Activated CD8-positive, alpha-beta T cell treated with anti-CD3 and anti-CD28 coated beads, Interleukin-2, amount 10 ng/mL, durations not matched to agents 7 days and 5 days (primary cell): ENCODE data around the gene ANKFN1. TPM values are rescaled to one million over a fixed set of nuclear protein-coding genes. Genes with fewer than 3 reads are reported as not detected.

Source experiments
- ATAC-seq: fragments of 150-1000 bp; cut with Tn5 transposase; one replicate; pipeline ENCODE4 v1.10.0; 2021; ENCODE audit warnings: moderate library complexity
- CTCF ChIA-PET: fragments of 350-600 bp; sonication (Branson Sonifier 250); formaldehyde crosslinking; loops from one replicate; lab custom pipeline; 2021; ENCODE audit warnings: antibody characterized with exemption; lab: Charles Lee
- POLR2A ChIA-PET: fragments of 350-600 bp; sonication (Branson Sonifier 250); formaldehyde crosslinking; loops from one replicate; lab custom pipeline; 2021; ENCODE audit warnings: antibody characterized with exemption; lab: Charles Lee
- DNase-seq: peaks from one replicate; pipeline ENCODE4 v3.0.0-alpha.2; 2020
- H3K27ac Mint-ChIP-seq: one replicate; pipeline ENCODE4 v1.8.0; 2021; ENCODE audit warnings: mild to moderate bottlenecking, mixed read lengths
- H3K27me3 Mint-ChIP-seq: one replicate; pipeline ENCODE4 v1.8.0; 2021; ENCODE audit warnings: low read depth, mixed read lengths
- H3K36me3 Mint-ChIP-seq: one replicate; pipeline ENCODE4 v1.8.0; 2021; ENCODE audit warnings: low read depth, mixed read lengths
- H3K4me1 Mint-ChIP-seq: one replicate; pipeline ENCODE4 v1.8.0; 2021; ENCODE audit warnings: low read depth, mixed read lengths
- H3K4me3 Mint-ChIP-seq: one replicate; pipeline ENCODE4 v1.8.0; 2021; ENCODE audit warnings: mild to moderate bottlenecking, mixed read lengths
- H3K9me3 Mint-ChIP-seq: one replicate; pipeline ENCODE4 v1.8.0; 2022; ENCODE audit warnings: mixed read lengths; ENCODE audit not compliant: insufficient read depth
- total RNA-seq, 2 experiments: library from RNA; stranded (reverse); gene quantifications; one replicate each; pipeline ENCODE4 v1.2.3, GENCODE V29; 2021

The ANKFN1 gene
- total RNA-seq, 2 experiments from 2014 or later: not detected

DNA sequence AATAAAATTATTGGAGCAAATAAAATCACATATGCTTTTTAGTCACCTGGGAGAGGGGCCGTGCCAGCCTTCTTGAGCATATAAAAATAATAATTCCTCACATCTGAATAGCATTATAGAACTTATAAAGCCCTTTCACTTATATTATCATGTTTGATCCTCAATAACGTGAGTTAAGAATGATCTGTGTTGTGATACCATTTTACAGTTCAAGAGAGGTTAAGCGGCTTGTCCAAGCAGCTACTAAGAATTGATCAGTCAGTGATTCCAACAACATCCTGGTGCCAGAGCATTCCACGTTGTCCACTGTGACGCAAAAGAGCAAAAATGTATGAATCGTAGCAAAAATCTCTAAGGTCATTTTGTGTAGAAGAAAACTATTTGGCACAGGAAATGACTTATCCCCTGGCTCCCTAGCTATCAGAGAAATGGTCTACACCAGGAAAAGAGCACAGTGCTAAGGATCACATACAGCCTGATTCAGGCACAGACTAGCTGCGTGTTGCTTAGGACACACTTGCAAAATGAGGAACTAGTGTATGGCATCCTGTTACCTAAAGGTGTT lies 33.0 kb downstream of the ANKFN1 start:
- no peaks in the 10 kb centered on the region for H3K4me1 Mint-ChIP-seq
- no peaks in the 10 kb centered on the region for H3K9me3 Mint-ChIP-seq
- no peak overlapping the region for H3K4me3 Mint-ChIP-seq
- no peaks in the 10 kb centered on the region for H3K27me3 Mint-ChIP-seq
- H3K36me3 Mint-ChIP-seq: no peaks in the 10 kb centered on the region
- POLR2A ChIA-PET: no interaction called here
- no peak for DNase-seq
- no peak for ATAC-seq
- no peak overlapping the region for H3K27ac Mint-ChIP-seq
- CTCF ChIA-PET: no interaction called here

- DNase-seq (no peak), ATAC-seq (no peak)
- CTCF ChIA-PET: no interaction called here
- Mint-ChIP-seq H3K4me3 (no peak overlapping the region), H3K27me3 (peaks cover 2% of the 10 kb centered on the region), H3K36me3 (no peaks in the 10 kb centered on the region), H3K9me3 (peaks cover 4% of the 10 kb centered on the region), H3K4me1 (no peaks in the 10 kb centered on the region), H3K27ac (no peak overlapping the region)
- POLR2A ChIA-PET: no interaction called here
Measured at GRCh38 chr17:56203430-56203829, 50.2 kb downstream of the ANKFN1 start.

DNA sequence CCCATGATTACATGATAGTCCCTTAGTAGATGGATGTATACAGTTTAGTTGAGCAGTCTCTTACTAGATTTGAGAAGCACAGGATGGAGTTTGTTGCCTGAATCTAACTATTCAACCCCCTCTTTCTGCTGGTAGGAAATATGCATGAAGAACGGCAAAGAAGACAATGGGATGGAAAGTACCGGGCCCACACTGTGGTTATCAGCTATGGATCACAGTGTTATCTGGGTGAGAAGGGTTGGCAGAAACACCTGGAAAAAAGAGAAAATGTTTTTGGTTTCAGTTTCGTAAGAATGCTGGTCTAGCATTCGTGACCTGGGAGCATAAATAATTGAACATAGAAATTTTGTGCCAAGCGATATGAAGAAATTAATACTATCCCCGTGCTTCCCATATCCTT lies 53.1 kb downstream of the ANKFN1 start:
- ChIA-PET POLR2A (no interaction called here), CTCF (interaction anchor here (0.6 kb wide), 1 partner anchor 364 kb away, joined by 3 read pairs; no protein-coding TSS in a partner anchor)
- no peak for DNase-seq
- H3K9me3 Mint-ChIP-seq: peaks cover 4% of the 10 kb centered on the region
- no peaks in the 10 kb centered on the region for H3K4me1 Mint-ChIP-seq
- H3K27me3 Mint-ChIP-seq: peaks cover 2% of the 10 kb centered on the region
- no peak for ATAC-seq
- H3K4me3 Mint-ChIP-seq: no peak overlapping the region
- H3K27ac Mint-ChIP-seq: no peak overlapping the region
- no peaks in the 10 kb centered on the region for H3K36me3 Mint-ChIP-seq

- POLR2A ChIA-PET: interaction anchor here (0.6 kb wide), 1 partner anchor 214 kb away, joined by 4 read pairs; no protein-coding TSS in a partner anchor
- CTCF ChIA-PET: no interaction called here
Measured at GRCh38 chr17:56213031-56213430, 59.8 kb downstream of the ANKFN1 start.

DNA sequence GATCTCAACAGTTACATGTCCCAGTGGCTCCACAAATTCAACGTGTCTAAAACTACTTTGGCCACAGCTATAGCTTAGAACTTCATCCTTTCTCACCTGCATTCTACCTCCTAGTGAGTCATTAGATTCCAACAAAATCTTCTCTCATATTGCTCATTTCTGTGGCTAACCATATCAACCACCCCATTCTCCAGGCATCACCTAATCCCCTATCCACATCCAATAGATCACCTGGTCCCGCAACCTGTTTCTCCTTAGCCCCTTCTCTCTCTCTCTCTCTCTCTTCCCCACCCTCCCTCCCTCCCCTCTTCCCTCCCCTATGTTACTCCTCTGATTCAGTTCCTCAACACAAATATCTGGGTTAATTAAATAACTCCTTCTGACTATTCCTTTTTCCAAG lies 64.6 kb downstream of the ANKFN1 start:
- DNase-seq: no peak
- ChIA-PET CTCF (no interaction called here), POLR2A (no interaction called here)
- no peaks in the 10 kb centered on the region for H3K4me1 Mint-ChIP-seq
- no peak overlapping the region for H3K4me3 Mint-ChIP-seq
- no peaks in the 10 kb centered on the region for H3K9me3 Mint-ChIP-seq
- no peaks in the 10 kb centered on the region for H3K36me3 Mint-ChIP-seq
- H3K27me3 Mint-ChIP-seq: no peaks in the 10 kb centered on the region
- ATAC-seq: no peak
- H3K27ac Mint-ChIP-seq: no peak overlapping the region

More at GRCh38 chr17:56213031-56213430, 59.8 kb downstream of the ANKFN1 start:
- no peak for DNase-seq
- no peak for ATAC-seq
- Mint-ChIP-seq H3K4me1 (no peaks in the 10 kb centered on the region), H3K9me3 (no peaks in the 10 kb centered on the region), H3K27ac (no peak overlapping the region), H3K27me3 (no peaks in the 10 kb centered on the region), H3K36me3 (no peaks in the 10 kb centered on the region), H3K4me3 (no peak overlapping the region)

DNA sequence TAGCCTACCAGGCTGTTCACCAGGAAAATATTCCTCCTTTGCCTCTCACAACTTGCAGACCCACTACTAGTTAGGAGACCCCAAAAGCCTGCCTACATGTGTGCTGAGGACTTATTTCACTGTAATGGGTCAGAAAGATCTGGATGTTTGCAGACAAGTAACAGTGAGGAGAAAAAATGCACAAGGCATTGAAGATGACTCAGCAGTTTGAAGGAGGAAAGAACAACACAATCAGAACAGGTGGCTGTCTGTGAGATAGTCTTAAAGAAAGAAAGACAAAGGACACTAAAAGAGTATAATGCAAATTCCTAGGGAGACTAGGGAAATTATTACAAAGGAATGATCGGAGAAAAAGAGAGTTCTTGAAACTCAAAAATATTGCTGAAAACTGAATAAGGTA lies 69.0 kb downstream of the ANKFN1 start:
- Mint-ChIP-seq H3K4me3 (no peak overlapping the region), H3K27ac (no peak overlapping the region), H3K4me1 (no peaks in the 10 kb centered on the region), H3K27me3 (no peaks in the 10 kb centered on the region), H3K9me3 (no peaks in the 10 kb centered on the region), H3K36me3 (no peaks in the 10 kb centered on the region)
- DNase-seq: no peak
- no peak for ATAC-seq
- POLR2A ChIA-PET: no interaction called here
- CTCF ChIA-PET: no interaction called here

DNA sequence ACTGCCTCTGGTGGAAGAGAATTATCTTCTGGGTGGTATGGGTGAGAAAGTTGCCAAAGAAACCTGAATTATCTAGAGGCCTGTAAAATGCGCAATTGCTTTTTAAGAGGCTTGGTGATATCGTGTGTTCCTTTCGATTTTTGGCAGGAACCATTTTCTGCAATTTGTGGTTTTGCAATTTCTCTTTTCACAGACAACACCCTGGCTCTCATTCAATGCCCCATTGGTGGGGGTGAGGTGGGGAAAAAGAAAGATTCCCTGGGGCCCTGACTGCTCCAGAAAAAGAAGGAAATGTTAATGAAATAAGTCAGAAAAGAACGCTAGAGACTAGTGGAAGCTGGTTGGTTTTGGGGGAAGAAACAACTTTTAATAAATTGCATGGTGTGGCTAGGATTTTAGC lies 77.4 kb downstream of the ANKFN1 start:
- ATAC-seq (no peak), DNase-seq (no peak)
- POLR2A ChIA-PET: no interaction called here
- no peaks in the 10 kb centered on the region for H3K9me3 Mint-ChIP-seq
- H3K36me3 Mint-ChIP-seq: no peaks in the 10 kb centered on the region
- no peak overlapping the region for H3K27ac Mint-ChIP-seq
- H3K4me1 Mint-ChIP-seq: no peaks in the 10 kb centered on the region
- CTCF ChIA-PET: no interaction called here
- H3K4me3 Mint-ChIP-seq: no peak overlapping the region
- peaks cover 3% of the 10 kb centered on the region for H3K27me3 Mint-ChIP-seq

GRCh38 chr17:56231252-56231651 lies 78.0 kb downstream of the ANKFN1 start:
- Mint-ChIP-seq H3K9me3 (no peaks in the 10 kb centered on the region), H3K27ac (no peak overlapping the region), H3K27me3 (peaks cover 3% of the 10 kb centered on the region), H3K4me3 (no peak overlapping the region), H3K36me3 (no peaks in the 10 kb centered on the region), H3K4me1 (no peaks in the 10 kb centered on the region)
- CTCF ChIA-PET: no interaction called here
- DNase-seq (no peak), ATAC-seq (no peak)
- POLR2A ChIA-PET: no interaction called here

DNA sequence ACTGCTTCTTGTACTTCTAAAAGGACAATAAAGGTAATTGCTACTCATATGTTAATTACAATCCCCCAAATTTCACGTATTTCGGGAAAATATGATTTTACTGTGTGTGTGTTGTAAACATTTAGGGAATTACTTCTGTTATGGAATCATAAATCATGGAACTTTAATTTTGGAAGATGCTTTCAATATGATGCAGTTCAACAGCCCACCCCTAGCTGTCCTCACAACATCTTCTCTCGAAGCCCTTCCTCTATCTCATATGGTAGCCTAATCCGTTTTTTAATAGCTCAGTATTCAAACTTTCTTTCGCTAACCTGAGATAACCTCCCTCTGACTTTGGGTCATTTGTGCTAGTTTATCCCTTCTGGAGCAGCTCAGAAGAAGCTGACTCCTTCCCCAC lies 78.4 kb downstream of the ANKFN1 start:
- Mint-ChIP-seq H3K9me3 (no peaks in the 10 kb centered on the region), H3K27ac (no peak overlapping the region), H3K36me3 (no peaks in the 10 kb centered on the region), H3K27me3 (peaks cover 3% of the 10 kb centered on the region), H3K4me3 (no peak overlapping the region), H3K4me1 (no peaks in the 10 kb centered on the region)
- CTCF ChIA-PET: no interaction called here
- ATAC-seq: no peak
- POLR2A ChIA-PET: no interaction called here
- no peak for DNase-seq

GRCh38 chr17:56244268-56244890 lies 91.1 kb downstream of the ANKFN1 start:
- no peaks in the 10 kb centered on the region for H3K4me1 Mint-ChIP-seq
- ATAC-seq (no peak), DNase-seq (no peak)
- no peak overlapping the region for H3K4me3 Mint-ChIP-seq
- H3K9me3 Mint-ChIP-seq: no peaks in the 10 kb centered on the region
- POLR2A ChIA-PET: interaction anchor here (0.6 kb wide), 1 partner anchor 880 kb away, joined by 3 read pairs; no protein-coding TSS in a partner anchor
- CTCF ChIA-PET: no interaction called here
- H3K27me3 Mint-ChIP-seq: peaks cover 7% of the 10 kb centered on the region
- no peaks in the 10 kb centered on the region for H3K36me3 Mint-ChIP-seq
- H3K27ac Mint-ChIP-seq: no peak overlapping the region

DNA sequence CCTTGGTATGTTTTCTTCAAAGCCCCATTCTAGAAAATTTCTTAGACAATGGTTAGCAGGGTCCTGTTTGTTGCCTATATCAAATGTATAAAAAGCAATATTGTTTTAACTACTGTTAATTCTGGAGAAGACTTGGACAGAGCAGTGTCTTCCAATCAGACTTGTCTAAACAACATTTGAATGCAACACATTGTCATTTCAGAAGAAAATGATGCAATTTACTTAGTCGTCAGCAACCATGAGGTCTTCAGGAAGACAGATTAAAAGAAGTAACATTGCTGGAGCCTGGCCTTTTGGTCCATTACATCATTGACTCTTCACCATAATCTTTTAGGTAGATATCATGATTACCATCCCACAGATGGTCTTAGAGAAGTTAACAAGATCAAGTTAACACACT lies 94.5 kb downstream of the ANKFN1 start:
- ATAC-seq (no peak), DNase-seq (no peak)
- ChIA-PET POLR2A (no interaction called here), CTCF (no interaction called here)
- Mint-ChIP-seq H3K36me3 (no peaks in the 10 kb centered on the region), H3K27me3 (peaks cover 10% of the 10 kb centered on the region), H3K4me3 (no peak overlapping the region), H3K4me1 (no peaks in the 10 kb centered on the region), H3K9me3 (no peaks in the 10 kb centered on the region), H3K27ac (no peak overlapping the region)

DNA sequence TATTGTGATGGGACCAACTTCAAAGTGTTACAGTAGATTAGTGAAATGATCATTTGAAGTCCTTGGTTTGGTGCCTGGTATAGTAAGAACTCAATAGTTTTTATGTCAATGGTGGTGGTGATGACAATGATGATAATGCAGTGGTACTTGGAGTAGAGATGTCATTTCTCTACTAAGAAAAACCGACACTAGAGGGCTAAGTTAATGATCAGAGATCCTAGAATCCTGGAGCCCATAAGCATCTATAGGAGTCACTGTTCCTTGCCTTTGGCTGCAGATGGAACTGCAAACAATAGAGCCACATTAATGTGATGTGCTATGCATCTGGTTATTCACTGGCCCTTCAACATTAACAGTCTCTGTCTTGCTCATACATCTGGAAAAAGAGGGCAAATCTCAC lies 103.8 kb downstream of the ANKFN1 start:
- DNase-seq (no peak), ATAC-seq (no peak)
- Mint-ChIP-seq H3K27me3 (peaks cover 2% of the 10 kb centered on the region), H3K27ac (no peak overlapping the region), H3K9me3 (no peaks in the 10 kb centered on the region), H3K4me3 (no peak overlapping the region), H3K36me3 (no peaks in the 10 kb centered on the region), H3K4me1 (no peaks in the 10 kb centered on the region)
- POLR2A ChIA-PET: no interaction called here
- CTCF ChIA-PET: no interaction called here
